Lower leg skin (tissue), 3 donors: Measurements from ENCODE around the gene FLYWCH2.

Experiments
- POLR2A ChIP-seq, 2 donors: fragments of 450-650 bp; IDR thresholded peaks; one replicate each; pipeline ENCODE4 v1.6.1; 2016 to 2017; ENCODE audit warnings: antibody characterized with exemption in 2 of 2, mild to moderate bottlenecking in 1 of 2, moderate library complexity in 1 of 2
- TF ChIP-seq, protein P1 (sequence below), 3 donors: fragments of 450-650 bp; IDR thresholded peaks; one replicate each; pipeline ENCODE4 v1.5.1; 2016; ENCODE audit warnings: antibody characterized with exemption in 3 of 3, mild to moderate bottlenecking in 3 of 3, moderate library complexity in 2 of 3

DNA sequence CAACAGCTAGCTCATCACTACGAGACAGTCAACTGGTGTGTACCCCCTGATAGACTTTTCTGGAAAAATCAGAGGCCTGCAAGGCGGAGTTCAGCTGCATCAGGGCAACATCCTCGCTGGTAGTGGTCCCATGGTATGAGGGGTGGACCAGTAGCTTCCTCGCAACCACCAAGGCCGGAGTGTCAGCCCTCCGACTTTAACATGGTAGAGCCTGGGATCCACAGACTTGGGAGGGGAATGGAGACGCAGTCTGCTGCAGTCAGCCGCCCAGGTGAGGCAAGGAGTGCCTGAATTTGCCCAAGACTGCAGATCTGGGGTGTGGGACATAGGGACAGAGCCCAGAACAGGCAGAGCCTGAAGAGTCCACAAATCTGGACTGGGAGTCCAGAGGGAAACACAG lies 39.5 kb upstream of the FLYWCH2 start:
- TF ChIP-seq, protein P1, sequence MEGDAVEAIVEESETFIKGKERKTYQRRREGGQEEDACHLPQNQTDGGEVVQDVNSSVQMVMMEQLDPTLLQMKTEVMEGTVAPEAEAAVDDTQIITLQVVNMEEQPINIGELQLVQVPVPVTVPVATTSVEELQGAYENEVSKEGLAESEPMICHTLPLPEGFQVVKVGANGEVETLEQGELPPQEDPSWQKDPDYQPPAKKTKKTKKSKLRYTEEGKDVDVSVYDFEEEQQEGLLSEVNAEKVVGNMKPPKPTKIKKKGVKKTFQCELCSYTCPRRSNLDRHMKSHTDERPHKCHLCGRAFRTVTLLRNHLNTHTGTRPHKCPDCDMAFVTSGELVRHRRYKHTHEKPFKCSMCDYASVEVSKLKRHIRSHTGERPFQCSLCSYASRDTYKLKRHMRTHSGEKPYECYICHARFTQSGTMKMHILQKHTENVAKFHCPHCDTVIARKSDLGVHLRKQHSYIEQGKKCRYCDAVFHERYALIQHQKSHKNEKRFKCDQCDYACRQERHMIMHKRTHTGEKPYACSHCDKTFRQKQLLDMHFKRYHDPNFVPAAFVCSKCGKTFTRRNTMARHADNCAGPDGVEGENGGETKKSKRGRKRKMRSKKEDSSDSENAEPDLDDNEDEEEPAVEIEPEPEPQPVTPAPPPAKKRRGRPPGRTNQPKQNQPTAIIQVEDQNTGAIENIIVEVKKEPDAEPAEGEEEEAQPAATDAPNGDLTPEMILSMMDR (IDR thresholded peaks at IDR 0.05): no peak
- TF ChIP-seq POLR2A (IDR thresholded peaks at IDR 0.05): no peak
